ENCODE measurements around the gene LPCAT2.

Gene LPCAT2

GRCh38 chr16:55475919-55476318, 33.0 kb upstream of the LPCAT2 start:
- no peak overlapping the region for H3K4me3 ChIP-seq (ENCODE audit: low read length)
- no peak for DNase-seq (ENCODE audit: low read depth)
- TF ChIP-seq, protein P1, sequence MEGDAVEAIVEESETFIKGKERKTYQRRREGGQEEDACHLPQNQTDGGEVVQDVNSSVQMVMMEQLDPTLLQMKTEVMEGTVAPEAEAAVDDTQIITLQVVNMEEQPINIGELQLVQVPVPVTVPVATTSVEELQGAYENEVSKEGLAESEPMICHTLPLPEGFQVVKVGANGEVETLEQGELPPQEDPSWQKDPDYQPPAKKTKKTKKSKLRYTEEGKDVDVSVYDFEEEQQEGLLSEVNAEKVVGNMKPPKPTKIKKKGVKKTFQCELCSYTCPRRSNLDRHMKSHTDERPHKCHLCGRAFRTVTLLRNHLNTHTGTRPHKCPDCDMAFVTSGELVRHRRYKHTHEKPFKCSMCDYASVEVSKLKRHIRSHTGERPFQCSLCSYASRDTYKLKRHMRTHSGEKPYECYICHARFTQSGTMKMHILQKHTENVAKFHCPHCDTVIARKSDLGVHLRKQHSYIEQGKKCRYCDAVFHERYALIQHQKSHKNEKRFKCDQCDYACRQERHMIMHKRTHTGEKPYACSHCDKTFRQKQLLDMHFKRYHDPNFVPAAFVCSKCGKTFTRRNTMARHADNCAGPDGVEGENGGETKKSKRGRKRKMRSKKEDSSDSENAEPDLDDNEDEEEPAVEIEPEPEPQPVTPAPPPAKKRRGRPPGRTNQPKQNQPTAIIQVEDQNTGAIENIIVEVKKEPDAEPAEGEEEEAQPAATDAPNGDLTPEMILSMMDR (IDR thresholded peaks at IDR 0.05; ENCODE audit: insufficient read depth, low read depth, low read length, missing control alignments), result no peak

DNA sequence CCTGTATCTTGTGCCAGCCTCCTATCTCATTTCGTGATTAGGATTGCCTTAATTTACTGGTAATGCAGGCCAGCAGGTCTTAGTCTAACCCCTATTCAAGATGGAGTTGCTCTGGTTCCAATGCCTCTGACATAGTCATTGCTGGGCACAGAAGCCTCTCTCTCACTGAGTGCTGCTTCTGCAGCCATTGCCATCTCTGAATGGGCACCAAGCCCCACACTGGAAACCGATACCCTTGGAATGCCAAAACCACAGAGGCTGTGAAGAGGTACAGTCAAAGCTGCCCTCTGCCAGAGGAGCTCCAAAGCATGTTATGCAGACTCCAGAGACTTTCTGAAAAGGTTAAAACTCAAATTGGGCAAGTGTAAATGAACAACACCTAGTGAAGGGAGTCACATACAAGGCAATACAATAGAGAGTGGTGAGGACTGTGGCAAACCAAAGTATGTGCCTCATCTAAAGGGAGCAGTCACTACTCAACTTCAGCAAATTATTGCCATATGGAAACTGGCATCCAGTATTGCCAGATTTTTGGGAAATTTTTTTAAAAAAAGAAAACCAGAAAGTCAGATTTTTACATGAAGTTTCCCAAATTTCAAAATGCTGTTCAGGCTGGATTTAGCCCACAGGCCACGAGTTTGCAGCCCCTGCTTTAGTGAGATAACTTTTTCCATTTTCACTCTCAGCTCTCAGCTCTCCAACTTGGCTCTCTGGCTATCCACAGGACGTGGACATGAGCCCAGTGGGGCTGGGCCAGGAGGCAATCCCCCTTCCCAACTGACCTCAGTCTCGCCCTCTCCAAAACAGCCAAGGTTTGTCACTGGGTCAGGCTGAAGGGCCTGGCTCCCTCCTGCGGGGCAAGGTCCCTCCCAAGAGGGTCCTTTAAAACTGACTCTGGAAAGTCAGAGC, 32.0 kb upstream of the LPCAT2 start:
- H3K4me3 ChIP-seq (ENCODE audit: low read length), result no peak overlapping the region
- TF ChIP-seq, protein P1 (IDR thresholded peaks at IDR 0.05; ENCODE audit: insufficient read depth, low read depth, low read length, missing control alignments), result no peak
- no peak for DNase-seq (ENCODE audit: low read depth)

DNA sequence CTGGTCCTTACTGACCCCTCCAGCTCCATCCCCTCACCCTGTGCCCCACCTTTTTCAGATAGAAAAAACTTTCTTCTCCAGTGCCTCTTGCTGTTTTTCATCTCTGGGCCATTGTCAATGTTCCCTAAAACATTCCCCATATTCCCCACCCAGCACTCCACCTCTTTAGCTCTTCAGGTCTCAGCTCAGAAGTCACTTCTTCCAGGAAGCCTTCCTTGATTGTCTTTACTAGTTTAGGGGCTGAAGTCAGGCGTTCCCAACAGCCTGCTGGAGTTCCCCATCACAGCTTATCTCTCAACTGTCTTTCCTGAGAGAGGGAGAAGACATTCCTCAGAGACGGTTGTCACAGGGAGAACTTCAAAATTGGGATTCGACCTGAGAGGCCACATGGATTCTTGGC, 31.1 kb upstream of the LPCAT2 start:
- TF ChIP-seq, protein P1 (IDR thresholded peaks at IDR 0.05; ENCODE audit: insufficient read depth, low read depth, low read length, missing control alignments), result no peak
- H3K4me3 ChIP-seq (ENCODE audit: low read length), result no peak overlapping the region
- DNase-seq (ENCODE audit: low read depth), result no peak

DNA sequence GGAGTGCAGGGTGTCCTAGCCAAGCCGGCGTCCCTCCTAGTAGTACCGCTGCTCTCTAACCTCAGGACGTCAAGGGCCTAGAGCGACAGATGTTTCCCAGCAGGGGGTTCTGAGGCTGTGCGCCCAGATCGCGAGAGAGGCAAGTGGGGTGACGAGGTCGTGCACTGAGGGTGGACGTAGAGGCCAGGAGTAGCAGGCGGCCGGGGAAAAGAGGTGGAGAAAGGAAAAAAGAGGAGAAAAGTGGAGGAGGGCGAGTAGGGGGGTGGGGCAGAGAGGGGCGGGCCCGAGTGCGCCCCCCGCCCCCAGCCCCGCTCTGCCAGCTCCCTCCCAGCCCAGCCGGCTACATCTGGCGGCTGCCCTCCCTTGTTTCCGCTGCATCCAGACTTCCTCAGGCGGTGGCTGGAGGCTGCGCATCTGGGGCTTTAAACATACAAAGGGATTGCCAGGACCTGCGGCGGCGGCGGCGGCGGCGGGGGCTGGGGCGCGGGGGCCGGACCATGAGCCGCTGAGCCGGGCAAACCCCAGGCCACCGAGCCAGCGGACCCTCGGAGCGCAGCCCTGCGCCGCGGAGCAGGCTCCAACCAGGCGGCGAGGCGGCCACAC, 29.9 kb upstream of the LPCAT2 start, which contains the start of gene MMP2:
TSS of gene MMP2 (plus strand) at position 372 of the 603 bp plus-strand sequence. CDS start 282 bp downstream, outside the sequence.
- TF ChIP-seq, protein P1 (IDR thresholded peaks at IDR 0.05; ENCODE audit: insufficient read depth, low read depth, low read length, missing control alignments), result no peak
- peak within 1 kb of the TSS; percentile 35 for H3K4me3 ChIP-seq (ENCODE audit: low read length)
- DNase-seq (ENCODE audit: low read depth), result peak; percentile 33

- no peak for DNase-seq (ENCODE audit: low read depth)
- TF ChIP-seq, protein P1 (IDR thresholded peaks at IDR 0.05; ENCODE audit: insufficient read depth, low read depth, low read length, missing control alignments), result no peak
- H3K4me3 ChIP-seq (ENCODE audit: low read length), result peak overlapping the region; percentile 35
These were observed 29.3 kb upstream of the LPCAT2 start for GRCh38 chr16:55479430-55480140.

- TF ChIP-seq, protein P1 (IDR thresholded peaks at IDR 0.05; ENCODE audit: insufficient read depth, low read depth, low read length, missing control alignments), result no peak
- peak overlapping the region; percentile 35 for H3K4me3 ChIP-seq (ENCODE audit: low read length)
- DNase-seq (ENCODE audit: low read depth), result peak; percentile 26
These were observed 28.6 kb upstream of the LPCAT2 start for GRCh38 chr16:55480228-55480655.
